CD4-positive, alpha-beta T cell treated with Interleukin-10 for 1 hour (primary cell): ENCODE data around the gene NKX1-1.
"Not testable (repeated sequence)": the region's sequence is repeated elsewhere in the genome, so short reads cannot be mapped to it uniquely, and the experiment has no call there.

ENCODE experiments used
- DNase-seq: peaks from one replicate; pipeline ENCODE4 v3.0.0-alpha.2; 2020

NKX1-1 gene

GRCh38 chr4:1406394-1406980 is at the start of gene NKX1-1:
NKX1-1 (minus strand) TSS chr4:1406442; CDS start chr4:1406442, 0 bp downstream.
- no peak for DNase-seq

GRCh38 chr4:1453731-1454130 is 47.5 kb upstream of the NKX1-1 start:
- no peak for DNase-seq

- no peak for DNase-seq
Measured at GRCh38 chr4:1452431-1453051, 46.3 kb upstream of the NKX1-1 start.

GRCh38 chr4:1451752-1452122 is 45.5 kb upstream of the NKX1-1 start:
- no peak for DNase-seq

- DNase-seq = no peak
Measured at GRCh38 chr4:1451106-1451751, 45.0 kb upstream of the NKX1-1 start.

- no peak for DNase-seq
Measured at GRCh38 chr4:1449833-1450741, 43.8 kb upstream of the NKX1-1 start.

GRCh38 chr4:1449475-1449832 is 43.2 kb upstream of the NKX1-1 start:
- DNase-seq = no peak

GRCh38 chr4:1448589-1449420 is 42.6 kb upstream of the NKX1-1 start:
- no peak for DNase-seq

GRCh38 chr4:1447676-1448588 is 41.7 kb upstream of the NKX1-1 start:
- no peak for DNase-seq

GRCh38 chr4:1446502-1447386 is 40.5 kb upstream of the NKX1-1 start:
- no peak for DNase-seq

GRCh38 chr4:1445716-1446445 is 39.6 kb upstream of the NKX1-1 start:
- no peak for DNase-seq

GRCh38 chr4:1443688-1444172 is 37.5 kb upstream of the NKX1-1 start:
- not testable (repeated sequence) for DNase-seq

GRCh38 chr4:1427010-1427409 is 20.8 kb upstream of the NKX1-1 start:
- DNase-seq = no peak

GRCh38 chr4:1421657-1422056 is 15.4 kb upstream of the NKX1-1 start:
- no peak for DNase-seq

GRCh38 chr4:1419708-1420107 is 13.5 kb upstream of the NKX1-1 start:
- DNase-seq = no peak

GRCh38 chr4:1418494-1419285 is 12.4 kb upstream of the NKX1-1 start:
- no peak for DNase-seq

GRCh38 chr4:1417522-1418390 is 11.5 kb upstream of the NKX1-1 start:
- DNase-seq = no peak

GRCh38 chr4:1416948-1417260 is 10.7 kb upstream of the NKX1-1 start:
- no peak for DNase-seq
